ENCODE results near the gene COL6A3. TPM values are rescaled to one million over a fixed set of nuclear protein-coding genes. Genes with fewer than 3 reads are reported as not detected.

The COL6A3 gene
- total RNA-seq, 4 donors from 2014 or later: 68.1 to 261 (median 75.6) TPM

GRCh38 chr2:237319887-237320286, 94.1 kb downstream of the COL6A3 start:
- Histone ChIP-seq H3K4me3 (no peak overlapping the region), H3K27me3 (no peaks in the 10 kb centered on the region), H3K9me3 (no peaks in the 10 kb centered on the region), H3K36me3 (no peaks in the 10 kb centered on the region), H3K4me1 (peaks cover 20 to 49% (median 28%) of the 10 kb centered on the region in 4 donors), H3K27ac (peak overlapping the region; percentile 68 to 92 (median 90))
- intact Hi-C loops (cut with DNase I; ENCODE audit: low total_unique reads): loop anchor here (5.0 kb wide), 1 partner anchor 57 kb away; no protein-coding TSS in a partner anchor
- in situ Hi-C loops (cut with MboI; ENCODE audit: low pct_ligation_motif_present in 1 of 4, low pct_unique_long_range_greater_than_20kb in 1 of 4, low sequenced_read_pairs in 3 of 4): no loop called here
- DNase-seq: no peak
- no peak for TF ChIP-seq POLR2A (IDR thresholded peaks at IDR 0.05)
- no peak for TF ChIP-seq CTCF (IDR thresholded peaks at IDR 0.05)
- no peak for TF ChIP-seq POLR2AphosphoS5 (IDR thresholded peaks at IDR 0.05)
- TF ChIP-seq EP300 (IDR thresholded peaks at IDR 0.05; ENCODE audit: low read depth): no peak
- 70 to 79% methylated on average over 2 to 4 of the region's 4 CpGs for WGBS, 2 donors (ENCODE audit: low coverage in 1 of 2)

GRCh38 chr2:237319086-237319820, 94.7 kb downstream of the COL6A3 start:
- intact Hi-C loops (cut with DNase I; ENCODE audit: low total_unique reads): loop anchor here (5.0 kb wide), 1 partner anchor 58 kb away; no protein-coding TSS in a partner anchor
- H3K27me3 ChIP-seq: no peaks in the 10 kb centered on the region
- H3K4me1 ChIP-seq: peaks cover 20 to 51% (median 28%) of the 10 kb centered on the region in 4 donors
- DNase-seq: no peak
- no peaks in the 10 kb centered on the region for H3K36me3 ChIP-seq
- H3K9me3 ChIP-seq: no peaks in the 10 kb centered on the region
- in situ Hi-C loops (cut with MboI; ENCODE audit: low pct_ligation_motif_present in 1 of 4, low pct_unique_long_range_greater_than_20kb in 1 of 4, low sequenced_read_pairs in 3 of 4): no loop called here
- H3K4me3 ChIP-seq: no peak overlapping the region
- WGBS, 2 donors (ENCODE audit: low coverage in 1 of 2): 83 to 85% methylated on average over 8 to 15 of the region's 15 CpGs
- TF ChIP-seq POLR2A (IDR thresholded peaks at IDR 0.05) (no peak), CTCF (IDR thresholded peaks at IDR 0.05) (no peak), EP300 (IDR thresholded peaks at IDR 0.05; ENCODE audit: low read depth) (no peak), POLR2AphosphoS5 (IDR thresholded peaks at IDR 0.05) (no peak)
- H3K27ac ChIP-seq: peak overlapping the region; percentile 86 to 92 (median 90)

GRCh38 chr2:237316339-237316738, 97.6 kb downstream of the COL6A3 start:
- Histone ChIP-seq H3K27ac (peak overlapping the region; percentile 86 to 92 (median 90)), H3K9me3 (no peaks in the 10 kb centered on the region), H3K4me1 (peaks cover 13 to 37% (median 29%) of the 10 kb centered on the region in 4 donors), H3K4me3 (no peak overlapping the region), H3K27me3 (no peaks in the 10 kb centered on the region), H3K36me3 (no peaks in the 10 kb centered on the region)
- TF ChIP-seq CTCF (IDR thresholded peaks at IDR 0.05): no peak
- TF ChIP-seq EP300 (IDR thresholded peaks at IDR 0.05; ENCODE audit: low read depth): no peak
- TF ChIP-seq POLR2AphosphoS5 (IDR thresholded peaks at IDR 0.05): no peak
- TF ChIP-seq POLR2A (IDR thresholded peaks at IDR 0.05): no peak
- intact Hi-C loops (cut with DNase I; ENCODE audit: low total_unique reads): loop anchor here (5.0 kb wide), 1 partner anchor 61 kb away; no protein-coding TSS in a partner anchor
- in situ Hi-C loops (cut with MboI; ENCODE audit: low pct_ligation_motif_present in 1 of 4, low pct_unique_long_range_greater_than_20kb in 1 of 4, low sequenced_read_pairs in 3 of 4): no loop called here
- WGBS, 2 donors (ENCODE audit: low coverage in 1 of 2): 33 to 82% methylated on average over 1 to 6 of the region's 6 CpGs
- DNase-seq: no peak

GRCh38 chr2:237315829-237316225, 98.1 kb downstream of the COL6A3 start:
- Histone ChIP-seq H3K27ac (peak overlapping the region; percentile 86 to 92 (median 90)), H3K27me3 (no peaks in the 10 kb centered on the region), H3K4me3 (no peak overlapping the region), H3K9me3 (no peaks in the 10 kb centered on the region), H3K4me1 (peaks cover 10 to 34% (median 27%) of the 10 kb centered on the region in 4 donors), H3K36me3 (no peaks in the 10 kb centered on the region)
- in situ Hi-C loops (cut with MboI; ENCODE audit: low pct_ligation_motif_present in 1 of 4, low pct_unique_long_range_greater_than_20kb in 1 of 4, low sequenced_read_pairs in 3 of 4): no loop called here
- intact Hi-C loops (cut with DNase I; ENCODE audit: low total_unique reads): loop anchor here (2.0 to 5.0 kb wide), 2 partner anchors 25 to 61 kb away; no protein-coding TSS in a partner anchor
- TF ChIP-seq POLR2AphosphoS5 (IDR thresholded peaks at IDR 0.05): no peak
- no peak for TF ChIP-seq EP300 (IDR thresholded peaks at IDR 0.05; ENCODE audit: low read depth)
- TF ChIP-seq POLR2A (IDR thresholded peaks at IDR 0.05): no peak
- TF ChIP-seq CTCF (IDR thresholded peaks at IDR 0.05): no peak
- DNase-seq: no peak
- WGBS, 2 donors (ENCODE audit: low coverage in 1 of 2): 26 to 31% methylated on average over 6 of the region's 6 CpGs
